HFF-Myc (cell line): Measurements from ENCODE around the gene ECEL1.
A peak's percentile ranks its signal among the peaks of the same experiment; 100 is the strongest.
"Not testable (repeated sequence)": the region's sequence is repeated elsewhere in the genome, so short reads cannot be mapped to it uniquely, and the experiment has no call there.

Experiments
- DNase-seq: peaks from one replicate; pipeline ENCODE4 v3.0.0-alpha.2; 2011; ENCODE audit warnings: low read depth; ENCODE audit errors: extremely low read depth
- H3K4me3 ChIP-seq: replicated peaks from 2 replicates; pipeline ENCODE4 v1.5.1; 2011; ENCODE audit warnings: low read depth, mild to moderate bottlenecking, control low read depth, low read length
- TF ChIP-seq, protein P1 (sequence below): IDR thresholded peaks from 2 replicates; pipeline ENCODE4 v1.5.1; 2012; ENCODE audit warnings: mild to moderate bottlenecking, low read depth, low read length, control low read depth; ENCODE audit errors: missing control alignments

ECEL1 gene, protein sequence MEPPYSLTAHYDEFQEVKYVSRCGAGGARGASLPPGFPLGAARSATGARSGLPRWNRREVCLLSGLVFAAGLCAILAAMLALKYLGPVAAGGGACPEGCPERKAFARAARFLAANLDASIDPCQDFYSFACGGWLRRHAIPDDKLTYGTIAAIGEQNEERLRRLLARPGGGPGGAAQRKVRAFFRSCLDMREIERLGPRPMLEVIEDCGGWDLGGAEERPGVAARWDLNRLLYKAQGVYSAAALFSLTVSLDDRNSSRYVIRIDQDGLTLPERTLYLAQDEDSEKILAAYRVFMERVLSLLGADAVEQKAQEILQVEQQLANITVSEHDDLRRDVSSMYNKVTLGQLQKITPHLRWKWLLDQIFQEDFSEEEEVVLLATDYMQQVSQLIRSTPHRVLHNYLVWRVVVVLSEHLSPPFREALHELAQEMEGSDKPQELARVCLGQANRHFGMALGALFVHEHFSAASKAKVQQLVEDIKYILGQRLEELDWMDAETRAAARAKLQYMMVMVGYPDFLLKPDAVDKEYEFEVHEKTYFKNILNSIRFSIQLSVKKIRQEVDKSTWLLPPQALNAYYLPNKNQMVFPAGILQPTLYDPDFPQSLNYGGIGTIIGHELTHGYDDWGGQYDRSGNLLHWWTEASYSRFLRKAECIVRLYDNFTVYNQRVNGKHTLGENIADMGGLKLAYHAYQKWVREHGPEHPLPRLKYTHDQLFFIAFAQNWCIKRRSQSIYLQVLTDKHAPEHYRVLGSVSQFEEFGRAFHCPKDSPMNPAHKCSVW

DNA sequence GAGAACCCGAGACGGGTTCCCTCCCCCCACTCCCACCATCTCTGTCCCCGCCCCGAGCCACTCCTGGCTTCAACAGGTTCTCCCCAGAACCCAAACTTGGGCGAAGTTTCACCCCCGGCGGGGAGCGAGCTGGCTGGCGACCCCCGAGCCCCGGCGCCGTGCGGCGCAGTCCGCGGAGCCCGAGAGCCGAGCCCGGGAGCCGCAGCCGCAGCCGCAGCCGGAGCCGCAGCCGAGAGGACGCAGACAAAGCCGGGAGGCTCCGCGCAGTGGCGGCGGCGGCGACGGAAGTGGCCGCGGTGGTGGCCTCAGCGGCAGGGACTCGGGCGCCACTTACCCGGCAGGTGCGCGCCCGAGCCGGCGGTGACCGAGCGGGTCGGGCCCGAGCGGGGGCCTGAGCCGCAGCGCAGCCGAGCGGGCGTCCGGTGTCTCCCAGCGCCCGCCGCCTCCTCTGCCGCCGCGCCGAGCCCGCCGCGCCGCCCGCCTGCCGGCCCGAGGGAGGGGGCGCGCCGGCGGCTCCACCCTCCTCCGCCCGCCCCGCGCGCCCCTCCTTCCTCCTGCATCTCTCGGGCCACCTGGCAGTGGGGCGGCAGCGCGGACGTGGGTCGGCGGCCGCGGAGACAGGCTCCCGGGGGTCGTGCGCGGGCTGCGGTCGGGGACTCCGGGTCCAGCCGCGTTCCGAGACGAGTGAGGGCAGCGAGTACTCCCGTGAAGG is at the start of gene ECEL1:
Gene ECEL1, minus strand, starts transcription at position 450 of the 712 bp plus-strand sequence. CDS start 1,181 bp downstream, outside the sequence.
- no peak within 1 kb of the TSS for H3K4me3 ChIP-seq
- DNase-seq = no peak
- TF ChIP-seq, protein P1, sequence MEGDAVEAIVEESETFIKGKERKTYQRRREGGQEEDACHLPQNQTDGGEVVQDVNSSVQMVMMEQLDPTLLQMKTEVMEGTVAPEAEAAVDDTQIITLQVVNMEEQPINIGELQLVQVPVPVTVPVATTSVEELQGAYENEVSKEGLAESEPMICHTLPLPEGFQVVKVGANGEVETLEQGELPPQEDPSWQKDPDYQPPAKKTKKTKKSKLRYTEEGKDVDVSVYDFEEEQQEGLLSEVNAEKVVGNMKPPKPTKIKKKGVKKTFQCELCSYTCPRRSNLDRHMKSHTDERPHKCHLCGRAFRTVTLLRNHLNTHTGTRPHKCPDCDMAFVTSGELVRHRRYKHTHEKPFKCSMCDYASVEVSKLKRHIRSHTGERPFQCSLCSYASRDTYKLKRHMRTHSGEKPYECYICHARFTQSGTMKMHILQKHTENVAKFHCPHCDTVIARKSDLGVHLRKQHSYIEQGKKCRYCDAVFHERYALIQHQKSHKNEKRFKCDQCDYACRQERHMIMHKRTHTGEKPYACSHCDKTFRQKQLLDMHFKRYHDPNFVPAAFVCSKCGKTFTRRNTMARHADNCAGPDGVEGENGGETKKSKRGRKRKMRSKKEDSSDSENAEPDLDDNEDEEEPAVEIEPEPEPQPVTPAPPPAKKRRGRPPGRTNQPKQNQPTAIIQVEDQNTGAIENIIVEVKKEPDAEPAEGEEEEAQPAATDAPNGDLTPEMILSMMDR = no peak

DNA sequence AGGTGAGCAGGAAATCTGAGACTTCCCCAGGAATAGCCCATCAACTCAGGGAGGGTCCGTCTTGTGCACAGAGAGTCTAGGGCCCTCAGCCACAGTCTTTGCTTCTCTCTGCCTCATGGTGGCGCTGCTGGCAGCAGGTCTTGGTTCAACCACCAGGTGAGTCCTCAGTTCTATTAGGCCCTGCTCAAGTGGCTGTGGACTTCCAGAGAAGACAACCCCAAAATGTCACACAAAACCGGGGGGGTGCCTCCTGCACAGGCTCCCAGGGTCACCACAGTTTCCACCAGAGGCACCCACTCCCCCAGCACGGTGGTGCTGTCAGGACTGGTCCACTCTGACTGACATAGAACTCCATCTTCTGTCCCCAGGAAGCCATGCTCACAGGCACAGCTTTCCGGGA is 49.4 kb upstream of the ECEL1 start:
- DNase-seq = no peak
- TF ChIP-seq, protein P1 = peak; percentile 46
- H3K4me3 ChIP-seq = no peak overlapping the region

DNA sequence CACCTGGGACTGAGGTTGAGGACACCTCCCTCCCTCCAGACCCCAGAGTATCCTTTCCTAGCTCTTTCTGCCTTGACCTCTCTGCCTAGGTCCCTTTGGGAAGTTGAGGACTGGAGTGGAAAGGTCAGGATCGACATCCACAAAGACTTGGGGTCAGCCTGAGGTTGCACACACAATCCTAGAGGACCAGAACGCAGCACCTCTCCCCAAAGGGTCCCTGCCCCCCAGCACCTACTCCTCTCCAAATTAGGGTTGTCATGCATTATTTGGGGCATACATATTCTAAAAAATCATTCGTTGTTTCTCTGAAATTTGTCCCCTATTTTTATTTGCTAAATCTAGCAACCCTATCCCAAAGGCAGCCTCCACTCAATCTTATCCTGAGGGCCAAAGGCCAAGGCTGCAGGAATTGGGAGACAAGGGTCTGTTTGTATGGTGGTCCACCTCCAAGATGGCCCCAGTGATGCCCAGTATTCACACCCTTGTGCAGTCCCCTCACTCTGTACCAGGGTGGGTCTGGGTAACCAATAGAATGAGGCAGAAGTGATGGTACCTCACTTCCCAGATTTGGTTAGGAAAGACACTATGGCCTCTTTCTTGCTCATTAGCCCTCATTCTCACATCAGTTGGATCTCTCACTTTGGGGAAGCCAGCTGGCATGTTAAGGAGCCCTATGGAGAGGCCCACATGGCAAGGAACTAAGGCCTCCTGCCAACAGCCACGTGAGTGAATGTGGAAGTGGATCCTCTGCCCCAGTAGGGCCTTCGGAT is 48.3 kb upstream of the ECEL1 start:
- TF ChIP-seq, protein P1 = no peak
- no peak for DNase-seq
- H3K4me3 ChIP-seq = no peak overlapping the region

DNA sequence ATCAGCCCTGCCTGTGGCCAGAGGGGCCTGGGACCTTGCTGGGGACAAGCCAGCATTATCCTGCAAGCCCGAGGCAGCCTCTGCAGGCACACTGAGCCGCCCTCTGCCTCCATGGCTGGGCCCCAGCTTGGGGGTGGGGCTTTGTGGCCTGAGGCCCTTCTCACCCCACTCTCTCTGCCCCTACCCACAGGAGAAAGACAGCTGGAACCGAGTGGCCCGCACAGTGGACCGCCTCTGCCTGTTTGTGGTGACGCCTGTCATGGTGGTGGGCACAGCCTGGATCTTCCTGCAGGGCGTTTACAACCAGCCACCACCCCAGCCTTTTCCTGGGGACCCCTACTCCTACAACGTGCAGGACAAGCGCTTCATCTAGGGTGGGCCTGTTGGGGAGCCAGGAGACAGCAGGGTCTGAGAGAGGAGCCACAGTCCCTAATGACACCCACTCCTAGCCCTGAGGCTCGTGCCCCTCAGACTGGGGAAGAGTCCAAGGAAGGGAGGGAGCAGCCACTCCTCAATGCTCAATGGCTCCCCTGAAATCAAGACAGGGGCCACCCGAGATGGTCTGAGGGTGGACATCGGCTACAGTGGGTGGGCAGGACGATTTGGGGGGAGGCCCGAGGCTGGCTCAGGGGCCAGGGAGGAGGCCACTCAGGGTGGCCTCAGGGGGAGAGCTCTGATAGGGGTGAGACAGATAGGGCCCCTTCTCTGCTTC is 47.5 kb upstream of the ECEL1 start:
- TF ChIP-seq, protein P1 = no peak
- no peak for DNase-seq
- no peak overlapping the region for H3K4me3 ChIP-seq

DNA sequence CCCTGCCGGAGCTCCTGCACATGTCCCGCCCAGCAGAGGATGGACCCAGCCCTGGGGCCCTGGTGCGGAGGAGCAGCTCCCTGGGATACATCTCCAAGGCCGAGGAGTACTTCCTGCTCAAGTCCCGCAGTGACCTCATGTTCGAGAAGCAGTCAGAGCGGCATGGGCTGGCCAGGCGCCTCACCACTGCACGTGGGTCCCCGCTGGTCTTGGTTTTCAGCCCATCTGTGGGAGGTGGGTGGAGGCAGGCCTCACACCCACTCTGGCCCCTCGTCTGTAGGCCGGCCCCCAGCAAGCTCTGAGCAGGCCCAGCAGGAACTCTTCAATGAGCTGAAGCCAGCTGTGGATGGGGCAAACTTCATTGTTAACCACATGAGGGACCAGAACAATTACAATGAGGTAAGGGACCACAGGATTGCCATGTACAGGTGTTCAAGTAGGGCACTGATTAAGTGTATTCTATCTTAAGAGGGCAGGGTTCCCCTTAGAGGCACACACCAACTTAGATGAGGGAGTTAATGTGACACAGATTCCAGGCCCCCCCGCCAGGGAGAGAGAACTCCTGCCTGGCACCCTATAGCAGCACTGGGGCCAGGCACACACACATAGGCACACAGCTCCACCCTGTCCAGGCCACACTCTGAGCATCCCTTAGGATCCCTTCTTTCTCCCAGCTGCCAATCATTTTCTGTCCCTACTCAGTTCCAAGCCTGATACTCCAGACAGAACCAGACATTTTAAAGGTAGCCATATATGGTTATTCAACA is 46.5 kb upstream of the ECEL1 start:
- DNase-seq = no peak
- H3K4me3 ChIP-seq = no peak overlapping the region
- TF ChIP-seq, protein P1 = no peak

DNA sequence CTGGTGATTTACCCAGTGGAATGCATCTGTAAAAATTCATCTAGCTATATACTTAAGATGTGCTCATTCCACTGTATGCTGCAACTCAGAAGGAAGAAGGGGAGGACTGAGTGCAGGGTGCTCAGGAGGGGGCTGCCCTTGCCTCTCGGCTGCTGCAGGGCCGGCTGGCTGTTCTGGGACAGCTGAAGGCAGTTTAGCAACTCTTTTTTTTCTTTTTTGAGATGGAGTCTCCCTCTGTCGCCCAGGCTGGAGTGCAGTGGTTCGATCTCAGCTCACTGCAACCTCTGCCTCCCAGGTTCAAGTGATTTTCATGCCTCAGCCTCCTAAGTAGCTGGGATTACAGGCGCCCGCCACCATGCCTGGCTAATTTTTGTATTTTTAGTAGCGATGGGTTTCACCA is 45.2 kb upstream of the ECEL1 start:
- H3K4me3 ChIP-seq, DNase-seq: not testable (repeated sequence)
